Measurements from ENCODE around the gene HS3ST5. TPM values are rescaled to one million over a fixed set of nuclear protein-coding genes. Genes with fewer than 3 reads are reported as not detected.

Gene HS3ST5
- not detected in 2 replicates for total RNA-seq

GRCh38 chr6:114342826-114343781, at the start of gene HS3ST5:
TSS of gene HS3ST5 (minus strand) at chr6:114343023. CDS start at chr6:114062845, 280,178 bp downstream.

Measured in endothelial cell of coronary artery (primary cell).